H9 (cell line): ENCODE measurements around the gene PDCD10. TPM values are rescaled to one million over a fixed set of nuclear protein-coding genes. Genes with fewer than 3 reads are reported as not detected.
A peak's percentile ranks its signal among the peaks of the same experiment; 100 is the strongest.

Experiments
- DNase-seq: peaks from one replicate; pipeline ENCODE4 v3.0.0-alpha.2; 2017
- H2AFZ ChIP-seq: one replicate; pipeline ENCODE4 v1.6.1; 2013; ENCODE audit warnings: mild to moderate bottlenecking, low read length, control low read depth, moderate library complexity
- H2AK5ac ChIP-seq: 2 replicates; pipeline ENCODE4 v1.6.1; 2013; ENCODE audit warnings: low read length, control low read depth, mixed read lengths; ENCODE audit not compliant: insufficient read length
- H2BK120ac ChIP-seq: one replicate; pipeline ENCODE4 v1.6.1; 2013; ENCODE audit warnings: low read depth, mild to moderate bottlenecking, low read length, control low read depth, inconsistent platforms; ENCODE audit not compliant: poor library complexity, severe bottlenecking
- H2BK12ac ChIP-seq: 2 replicates; pipeline ENCODE4 v1.6.1; 2013; ENCODE audit warnings: low read length, control low read depth, mixed read lengths, low read depth; ENCODE audit not compliant: insufficient read length
- H2BK15ac ChIP-seq: 2 replicates; pipeline ENCODE4 v1.6.1; 2013; ENCODE audit warnings: low read depth, low read length, control low read depth
- H2BK20ac ChIP-seq: one replicate; pipeline ENCODE4 v1.6.1; 2013; ENCODE audit warnings: low read depth, mild to moderate bottlenecking, low read length, control low read depth, inconsistent platforms; ENCODE audit not compliant: poor library complexity, severe bottlenecking
- H2BK5ac ChIP-seq: 2 replicates; pipeline ENCODE4 v1.6.1; 2013; ENCODE audit warnings: low read length, control low read depth, mixed read lengths; ENCODE audit not compliant: insufficient read length
- H3K14ac ChIP-seq: 2 replicates; pipeline ENCODE4 v1.6.1; 2013; ENCODE audit warnings: low read length, control low read depth; ENCODE audit not compliant: insufficient read depth
- H3K18ac ChIP-seq: 2 replicates; pipeline ENCODE4 v1.6.1; 2013; ENCODE audit warnings: low read depth, mild to moderate bottlenecking, mixed read lengths, low read length, control low read depth; ENCODE audit not compliant: insufficient read length
- H3K23ac ChIP-seq: 2 replicates; pipeline ENCODE4 v1.6.1; 2013; ENCODE audit warnings: low read length, control low read depth, mixed read lengths, low read depth; ENCODE audit not compliant: insufficient read length
- H3K23me2 ChIP-seq: 2 replicates; pipeline ENCODE4 v1.6.1; 2013; ENCODE audit warnings: low read depth, mild to moderate bottlenecking, mixed read lengths, low read length, control low read depth; ENCODE audit not compliant: insufficient read length, poor library complexity, severe bottlenecking
- H3K27ac ChIP-seq: 2 replicates; pipeline ENCODE4 v1.5.1; 2013; ENCODE audit warnings: low read length, control low read depth, mixed read lengths, low read depth; ENCODE audit not compliant: insufficient read length
- H3K27me3 ChIP-seq: 2 replicates; pipeline ENCODE4 v1.6.1; 2013; ENCODE audit warnings: low read length, control low read depth, inconsistent platforms; ENCODE audit not compliant: insufficient read depth
- H3K4ac ChIP-seq: 2 replicates; pipeline ENCODE4 v1.6.1; 2013; ENCODE audit warnings: low read depth, mild to moderate bottlenecking, control low read depth, inconsistent platforms, low read length, moderate library complexity
- H3K4me1 ChIP-seq: 2 replicates; pipeline ENCODE4 v1.6.1; 2013; ENCODE audit warnings: low read length, control low read depth, inconsistent platforms; ENCODE audit not compliant: insufficient read depth
- H3K4me2 ChIP-seq: 2 replicates; pipeline ENCODE4 v1.6.1; 2013; ENCODE audit warnings: low read length, control low read depth, mixed read lengths; ENCODE audit not compliant: insufficient read length, insufficient read depth
- H3K56ac ChIP-seq: 2 replicates; pipeline ENCODE4 v1.6.1; 2013; ENCODE audit warnings: low read depth, mild to moderate bottlenecking, mixed read lengths, low read length, control low read depth; ENCODE audit not compliant: insufficient read length
- H3K79me1 ChIP-seq: 2 replicates; pipeline ENCODE4 v1.6.1; 2013; ENCODE audit warnings: low read depth, mild to moderate bottlenecking, moderate library complexity, low read length, control low read depth, inconsistent platforms; ENCODE audit not compliant: insufficient read depth, poor library complexity, severe bottlenecking
- H3K79me2 ChIP-seq: 2 replicates; pipeline ENCODE4 v1.6.1; 2013; ENCODE audit warnings: low read length, control low read depth, inconsistent platforms; ENCODE audit not compliant: insufficient read depth
- H3K9ac ChIP-seq: 2 replicates; pipeline ENCODE4 v1.6.1; 2013; ENCODE audit warnings: low read length, control low read depth, mixed read lengths; ENCODE audit not compliant: insufficient read length; ENCODE audit errors: extremely low read depth
- H3K9me3 ChIP-seq: one replicate; pipeline ENCODE4 v1.6.1; 2013; ENCODE audit warnings: low read depth, low read length, inconsistent platforms; ENCODE audit not compliant: control insufficient read depth
- H3T11ph ChIP-seq: one replicate; pipeline ENCODE4 v1.6.1; 2013; ENCODE audit warnings: mild to moderate bottlenecking, low read length, control low read depth, inconsistent platforms
- H4K20me1 ChIP-seq: one replicate; pipeline ENCODE4 v1.6.1; 2013; ENCODE audit not compliant: control insufficient read depth, insufficient read length, insufficient read depth
- H4K5ac ChIP-seq: 2 replicates; pipeline ENCODE4 v1.6.1; 2013; ENCODE audit warnings: low read depth, mild to moderate bottlenecking, mixed read lengths, low read length, control low read depth; ENCODE audit not compliant: insufficient read length
- H4K8ac ChIP-seq: replicated peaks from 2 replicates; pipeline ENCODE4 v1.6.1; 2013; ENCODE audit warnings: low read length, control low read depth, mixed read lengths, low read depth; ENCODE audit not compliant: insufficient read length
- H4K91ac ChIP-seq: 2 replicates; pipeline ENCODE4 v1.6.1; 2013; ENCODE audit warnings: low read depth, mild to moderate bottlenecking, moderate library complexity, mixed read lengths, low read length, control low read depth; ENCODE audit not compliant: insufficient read length
- H3K27ac Mint-ChIP-seq, 3 experiments: 2 replicates in 2 of 3; 3 replicates in 1 of 3; pipeline ENCODE4 v1.8.0; 2020 to 2021; ENCODE audit warnings: mixed read lengths in 3 of 3, mild to moderate bottlenecking in 1 of 3, moderate library complexity in 1 of 3
- H3K27me3 Mint-ChIP-seq: 2 replicates; pipeline ENCODE4 v1.8.0; 2021; ENCODE audit warnings: low read depth, mild to moderate bottlenecking, moderate library complexity, mixed read lengths
- H3K36me3 Mint-ChIP-seq, 3 experiments: 2 replicates in 2 of 3; 3 replicates in 1 of 3; pipeline ENCODE4 v1.8.0; 2020 to 2021; ENCODE audit warnings: low read depth in 3 of 3, mixed read lengths in 3 of 3; ENCODE audit not compliant: insufficient read depth in 1 of 3
- H3K4me1 Mint-ChIP-seq, 2 experiments: 2 replicates each; pipeline ENCODE4 v1.8.0; 2020; ENCODE audit warnings: mixed read lengths in 2 of 2
- H3K4me3 Mint-ChIP-seq, 2 experiments: 2 replicates in 1 of 2; 3 replicates in 1 of 2; pipeline ENCODE4 v1.8.0; 2020 to 2021; ENCODE audit warnings: mild to moderate bottlenecking in 2 of 2, mixed read lengths in 2 of 2, moderate library complexity in 1 of 2
- H3K9me3 Mint-ChIP-seq, 2 experiments: 2 replicates in 1 of 2; 3 replicates in 1 of 2; pipeline ENCODE4 v1.8.0; 2020; ENCODE audit warnings: mild to moderate bottlenecking in 2 of 2, mixed read lengths in 2 of 2, moderate library complexity in 1 of 2
- CTCF ChIP-seq: fragments of 200-600 bp; sonication (generic); conservative IDR thresholded peaks from 3 replicates; pipeline ENCODE4 v1.8.0; 2021; ENCODE audit warnings: antibody characterized with exemption, mild to moderate bottlenecking
- WGBS: extraction: QIAGEN DNeasy Blood & Tissue Kit; methylation state at CpG from one replicate; pipeline ENCODE4 v1.1.7; 2013; ENCODE audit warnings: missing lambda C conversion rate, low lambda C conversion rate, mixed read lengths; ENCODE audit not compliant: insufficient read length; ENCODE audit errors: extremely low coverage; 5-methylcytosine and 5-hydroxymethylcytosine counted together
- total RNA-seq: library from RNA; stranded (reverse); gene quantifications from 2 replicates; pipeline ENCODE4 v1.2.1, GENCODE V29; 2021

PDCD10 gene
- total RNA-seq, 1 experiment from 2014 or later = 64.3 TPM

DNA sequence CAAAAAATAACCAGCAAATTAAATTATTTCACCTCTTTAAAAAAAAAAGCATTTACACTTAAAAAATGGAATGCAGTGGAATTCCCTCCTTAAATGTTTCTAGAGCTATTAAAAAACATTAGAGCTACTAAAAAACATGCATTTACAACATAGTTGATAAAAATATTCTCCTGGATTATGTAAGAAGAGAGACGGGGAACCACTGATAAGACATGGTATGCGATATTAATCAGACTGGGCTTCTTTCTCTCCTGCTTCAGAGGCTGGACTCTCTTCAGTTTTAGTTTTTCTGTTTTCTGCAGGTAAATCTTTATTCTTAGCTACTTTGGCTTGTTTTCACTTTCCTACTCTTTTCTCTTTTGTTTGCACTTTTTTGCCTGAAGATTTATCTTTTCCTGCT is 40.6 kb downstream of the PDCD10 start:
- WGBS = no CpG with 5 or more reads among the region's 2 CpGs
- Histone ChIP-seq H3K23me2 (no peaks in the 10 kb centered on the region), H2BK12ac (no peak overlapping the region), H4K8ac (no peak overlapping the region), H2AFZ (no peak overlapping the region), H3K9me3 (no peaks in the 10 kb centered on the region), H3K18ac (no peak overlapping the region), H3T11ph (no peak overlapping the region), H3K4ac (no peak overlapping the region), H3K56ac (no peak overlapping the region), H3K14ac (no peak overlapping the region), H3K79me1 (no peaks in the 10 kb centered on the region), H3K4me2 (no peak overlapping the region), H2BK20ac (no peak overlapping the region), H2AK5ac (no peak overlapping the region), H3K27me3 (no peaks in the 10 kb centered on the region), H3K4me1 (no peaks in the 10 kb centered on the region; the same call in 1 of the 2 replicates), H3K79me2 (no peaks in the 10 kb centered on the region; the same call in 1 of the 2 replicates), H4K91ac (no peak overlapping the region), H3K27ac (no peak overlapping the region), H2BK15ac (no peak overlapping the region), H3K9ac (no peak overlapping the region), H4K5ac (no peak overlapping the region), H2BK5ac (no peak overlapping the region), H2BK120ac (no peak overlapping the region), H3K23ac (no peak overlapping the region), H4K20me1 (no peaks in the 10 kb centered on the region)
- no peak for DNase-seq
- H3K27ac Mint-ChIP-seq = peak overlapping the region in 1 of 3 experiments; percentile 59; a peak in 2 of 7 replicates
- no peak overlapping the region for H3K4me3 Mint-ChIP-seq
- peaks cover 6 to 10% of the 10 kb centered on the region in 2 experiments for H3K4me1 Mint-ChIP-seq
- no peaks in the 10 kb centered on the region for H3K27me3 Mint-ChIP-seq
- H3K36me3 Mint-ChIP-seq = peaks cover 3 to 34% (median 22%) of the 10 kb centered on the region in 3 experiments; a peak in 6 of 7 replicates
- no peaks in the 10 kb centered on the region for H3K9me3 Mint-ChIP-seq
- TF ChIP-seq CTCF = no peak
